Right renal pelvis (tissue), 4 donors: ENCODE measurements around the gene RAB10. TPM values are rescaled to one million over a fixed set of nuclear protein-coding genes. Genes with fewer than 3 reads are reported as not detected.
"Not testable (repeated sequence)": the region's sequence is repeated elsewhere in the genome, so short reads cannot be mapped to it uniquely, and the experiment has no call there.

Experiments
- DNase-seq, 4 donors: peaks; one replicate each; pipeline ENCODE4 v3.0.0-alpha.2; 2013; ENCODE audit warnings: low read depth in 4 of 4, low spot score in 3 of 4, missing footprints in 1 of 4
- polyA plus RNA-seq, 4 donors: library from polyadenylated mRNA; unstranded; fragments of 120-200 nt; gene quantifications; one replicate each; pipeline ENCODE4 v1.2.1, GENCODE V29; 2013; ENCODE audit not compliant: insufficient read length in 4 of 4

Gene RAB10
- polyA plus RNA-seq, 4 donors, result 127 to 150 (median 149) TPM

DNA sequence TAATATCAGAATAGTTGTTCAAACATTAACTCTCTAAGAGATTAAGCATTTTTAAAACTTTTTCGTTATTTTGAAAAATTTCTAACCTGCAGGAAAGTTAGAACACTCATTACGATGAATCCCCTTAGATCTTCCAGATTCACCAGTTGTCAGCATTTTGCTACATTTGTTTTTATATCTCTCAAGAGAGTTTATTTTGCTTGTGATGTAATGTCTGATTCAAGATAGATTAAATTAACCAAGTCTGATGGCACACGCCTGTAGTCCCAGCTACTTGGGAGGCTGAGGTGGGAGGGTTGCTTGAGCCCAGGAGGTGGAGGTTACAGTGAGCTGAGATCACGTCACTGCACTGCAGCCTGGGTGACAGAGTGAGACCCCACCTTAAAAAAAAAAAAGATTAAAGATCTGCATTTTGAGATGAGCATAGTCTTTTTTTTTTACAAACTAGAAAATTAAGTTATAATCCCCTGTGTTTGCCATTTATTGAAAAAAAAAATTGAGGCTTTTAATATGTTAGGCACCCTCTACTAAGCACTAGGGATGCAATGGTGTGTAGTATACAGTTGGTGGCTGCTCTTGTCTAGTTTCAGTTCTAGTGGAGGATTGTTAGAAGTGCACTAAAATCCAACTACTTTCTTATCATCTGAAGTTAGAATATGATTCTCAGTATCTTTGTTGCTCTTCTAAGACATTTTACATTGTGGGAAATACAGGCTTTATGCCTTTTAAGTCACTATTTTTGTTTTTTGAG is 20.9 kb downstream of the RAB10 start:
- DNase-seq, result no peak

DNA sequence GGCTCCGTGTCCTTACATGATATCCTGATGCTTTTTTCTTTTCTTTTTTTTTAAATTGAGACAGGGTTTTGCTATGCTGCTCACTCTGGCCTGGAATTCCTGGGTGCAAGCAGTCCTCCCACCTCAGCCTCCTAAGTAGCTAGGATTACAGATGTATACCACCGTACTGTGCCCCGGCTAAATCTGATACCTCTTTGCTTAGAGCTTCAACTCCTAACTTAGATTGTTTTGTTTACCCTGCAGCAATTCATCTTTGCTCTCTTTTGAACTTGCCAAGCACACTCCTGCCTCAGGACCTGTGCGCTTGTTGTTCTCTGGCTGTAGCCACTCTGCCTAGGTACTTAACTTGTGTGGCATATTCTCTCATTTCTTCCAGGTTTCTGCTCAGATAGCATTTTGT is 24.5 kb downstream of the RAB10 start:
- no peak for DNase-seq

DNA sequence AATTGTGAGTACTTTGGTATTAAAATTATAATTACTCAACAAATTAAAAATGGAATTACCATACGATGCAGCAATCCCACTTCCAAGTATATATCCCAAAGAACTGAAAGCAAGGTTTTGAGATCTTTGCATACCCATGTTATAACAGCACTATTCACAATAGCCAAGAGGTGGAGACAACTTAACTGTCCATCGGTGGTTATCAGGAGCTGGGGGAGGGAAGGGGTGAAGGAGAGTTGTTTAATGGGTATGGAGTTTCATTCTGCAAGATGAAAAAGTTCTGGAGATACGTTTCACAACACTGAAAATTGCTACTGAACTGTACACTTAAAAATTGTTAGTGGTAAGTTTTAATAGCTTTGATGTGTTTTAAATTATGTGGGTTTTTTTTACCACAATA is 25.7 kb downstream of the RAB10 start:
- DNase-seq, result no peak

DNA sequence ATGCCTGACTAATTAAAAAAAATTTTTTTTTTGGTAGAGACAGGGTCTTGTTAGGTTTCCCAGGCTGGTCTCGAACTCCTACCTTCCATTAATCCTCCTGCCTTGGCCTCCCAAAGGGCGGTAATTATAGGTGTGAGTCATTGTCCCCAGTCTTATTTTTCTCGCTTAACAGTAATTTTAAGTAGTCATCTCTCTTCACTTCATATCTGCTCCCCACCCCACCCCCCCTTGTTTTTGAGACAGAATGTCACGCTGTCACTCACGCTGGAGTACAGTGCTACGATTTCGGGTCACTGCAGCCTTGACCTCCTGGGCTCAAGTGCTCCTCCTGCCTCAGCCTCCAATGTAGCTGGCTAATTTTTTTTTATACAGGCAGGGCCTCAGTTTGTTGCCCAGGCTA is 27.7 kb downstream of the RAB10 start:
- no peak for DNase-seq

DNA sequence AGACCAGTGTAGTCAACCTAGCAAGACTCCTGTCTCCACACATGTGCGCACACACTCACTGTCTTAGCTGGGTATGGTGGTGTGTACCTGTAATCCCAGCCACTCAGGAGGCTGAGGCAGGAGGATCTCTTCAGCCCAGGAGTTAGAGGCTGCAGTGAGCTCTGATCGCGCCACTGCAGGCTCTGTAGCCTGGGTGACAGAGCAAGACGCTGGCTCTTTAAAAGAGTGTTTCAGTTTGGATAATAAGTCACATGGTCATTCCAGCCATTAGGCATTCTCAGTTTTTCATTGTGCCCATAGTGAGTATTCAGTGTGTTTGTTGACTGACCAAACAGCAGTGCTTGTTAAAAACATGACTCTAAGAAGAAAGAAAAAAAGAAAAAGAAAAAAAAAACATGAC is 31.0 kb downstream of the RAB10 start:
- DNase-seq, result no peak

DNA sequence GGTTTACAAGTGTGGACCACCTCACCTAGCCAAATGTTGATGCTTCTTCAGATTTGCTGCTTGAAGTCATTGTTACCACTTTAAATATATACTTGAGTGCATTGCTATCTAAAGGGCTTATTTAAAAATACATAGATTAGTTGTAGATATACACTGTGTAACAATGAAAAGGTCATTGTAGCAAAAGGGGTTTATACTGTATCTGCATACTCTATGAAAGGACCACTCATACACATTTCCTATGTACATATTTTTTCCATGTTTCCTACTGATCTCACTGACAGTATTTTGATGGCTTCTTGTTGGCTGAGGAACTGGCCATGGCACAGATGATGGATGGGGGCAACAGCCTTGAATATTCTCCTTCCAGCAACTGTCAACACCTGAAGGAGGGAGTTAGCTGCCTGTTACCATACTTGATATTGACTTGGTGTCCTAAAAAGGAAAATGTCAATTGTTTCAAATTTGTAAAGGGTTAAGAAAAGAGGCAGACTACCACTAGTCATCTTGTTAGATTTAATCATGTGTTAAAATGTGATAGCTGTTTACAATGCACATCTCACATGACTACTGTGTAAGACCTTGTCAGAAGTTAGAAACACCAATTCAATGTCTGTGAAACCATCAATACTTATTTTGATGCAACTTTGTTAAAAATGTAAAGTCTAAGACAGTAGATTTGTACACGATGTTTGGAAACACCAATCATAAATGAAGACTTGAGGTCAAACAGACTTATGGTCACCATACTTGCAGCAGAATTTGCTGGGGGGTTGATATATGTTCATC is 33.5 kb downstream of the RAB10 start:
- DNase-seq, result no peak

DNA sequence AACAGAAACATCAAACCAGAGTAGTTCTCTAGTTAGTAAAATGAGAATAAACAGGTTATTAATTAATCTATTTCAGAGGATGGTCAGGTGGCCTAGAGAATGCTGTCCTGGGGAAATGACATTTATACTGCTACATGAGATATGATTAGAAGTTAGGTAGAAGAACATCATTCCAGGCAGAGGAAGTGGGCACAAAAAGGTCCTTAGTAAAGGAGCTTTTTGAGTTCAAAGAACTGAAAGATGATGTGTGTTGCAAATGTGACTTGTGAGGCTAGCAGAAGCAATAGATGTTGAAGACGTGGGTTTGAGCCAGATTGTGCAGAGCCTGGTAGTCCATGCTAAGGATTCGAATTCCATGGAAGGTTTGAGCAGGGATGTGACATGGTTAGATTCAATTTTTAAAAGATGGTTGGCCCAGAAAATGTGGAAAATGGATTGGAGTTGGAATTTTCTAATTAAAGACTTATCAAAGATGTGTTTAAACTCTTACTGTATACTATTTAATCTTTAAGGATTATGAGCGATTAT is 34.2 kb downstream of the RAB10 start:
- no peak for DNase-seq

DNA sequence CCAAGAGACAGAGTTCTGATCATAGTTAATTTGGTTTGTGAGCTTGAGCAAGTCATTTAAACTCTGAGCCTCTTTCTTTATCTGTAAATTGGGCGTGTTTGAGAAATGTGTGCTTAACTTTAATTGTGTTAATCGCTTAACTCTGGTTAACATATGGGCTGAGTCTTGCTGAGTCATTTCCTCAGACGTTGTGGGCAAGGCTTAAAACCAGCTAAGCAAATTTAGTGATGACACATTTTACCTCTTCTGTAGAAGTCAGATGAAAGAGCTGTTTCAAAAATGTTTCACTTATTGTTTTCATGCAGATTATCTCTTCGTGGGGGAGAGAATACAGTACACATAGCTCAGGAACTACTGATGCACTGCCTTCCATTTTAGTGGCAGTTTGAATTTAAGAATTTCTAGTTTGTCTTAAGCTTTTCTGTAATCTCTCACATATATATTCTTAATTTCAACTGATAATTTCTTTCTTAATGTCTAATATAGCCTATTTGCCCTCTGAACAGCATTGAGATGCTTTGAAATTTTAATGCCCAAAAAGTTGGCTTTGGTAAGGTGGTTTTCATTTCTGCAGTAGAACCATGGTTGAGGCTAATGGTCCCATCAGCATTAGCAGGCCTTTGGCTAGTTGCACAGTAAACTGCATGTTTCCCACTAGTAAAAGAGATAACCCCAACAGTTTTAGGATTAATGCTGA is 34.9 kb downstream of the RAB10 start:
- no peak for DNase-seq

DNA sequence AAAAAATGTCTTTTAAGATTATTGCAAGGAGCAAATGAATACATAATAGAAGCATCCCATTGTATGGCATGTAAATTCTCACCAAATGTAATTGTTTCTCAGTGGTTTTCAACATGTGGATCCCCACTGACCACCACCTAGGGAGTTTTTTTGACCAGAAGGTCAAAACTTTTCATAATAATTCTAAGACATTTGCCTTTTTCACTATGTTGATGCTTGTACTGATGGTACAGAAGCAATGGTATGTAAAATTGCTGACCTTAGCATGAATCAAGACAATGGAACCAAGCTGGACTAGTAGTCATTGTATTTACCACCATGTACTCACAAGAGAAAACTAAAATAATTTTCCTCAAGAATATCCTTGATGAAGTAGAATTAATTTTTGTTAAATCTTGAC is 36.8 kb downstream of the RAB10 start:
- DNase-seq, result no peak

DNA sequence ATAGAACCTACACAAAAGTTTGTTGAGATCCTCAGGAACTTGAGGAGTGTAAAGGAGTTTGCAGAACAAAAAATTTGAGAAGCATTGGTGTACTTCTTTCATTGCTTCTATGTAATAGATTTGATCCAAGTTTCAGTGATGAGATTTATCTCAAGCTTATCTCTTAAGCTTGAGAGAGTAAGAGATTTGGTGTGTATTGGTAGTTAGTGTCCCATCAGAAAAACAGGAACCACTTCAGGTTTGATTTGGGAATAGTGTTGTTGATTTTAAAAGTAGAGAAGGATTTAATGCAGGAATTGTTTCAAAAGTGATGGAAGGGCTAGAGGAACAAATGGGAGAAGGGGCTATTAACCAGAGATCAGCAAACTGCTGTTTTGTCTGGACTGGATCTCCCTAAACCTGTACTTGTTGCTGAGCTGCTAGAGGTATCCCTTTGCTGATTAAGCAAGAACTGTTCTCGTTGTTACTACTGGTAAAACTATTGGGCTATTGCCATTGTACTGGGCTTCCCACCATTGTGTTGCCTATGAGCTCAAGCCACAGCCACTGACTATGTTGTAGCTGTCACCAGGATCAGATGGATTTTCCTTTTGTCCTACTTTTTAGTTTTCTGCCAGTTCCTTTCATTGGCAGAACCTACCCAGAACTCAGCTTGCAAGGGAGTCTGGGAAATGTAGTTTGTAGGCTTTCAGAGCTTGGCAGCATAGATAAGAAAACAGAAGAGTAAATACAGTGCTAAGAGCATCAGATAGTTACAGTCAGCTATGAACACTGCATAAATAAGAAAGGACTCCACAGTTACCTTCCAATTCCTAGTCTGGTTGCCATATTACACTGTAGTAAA is 39.3 kb downstream of the RAB10 start:
- DNase-seq, result no peak

DNA sequence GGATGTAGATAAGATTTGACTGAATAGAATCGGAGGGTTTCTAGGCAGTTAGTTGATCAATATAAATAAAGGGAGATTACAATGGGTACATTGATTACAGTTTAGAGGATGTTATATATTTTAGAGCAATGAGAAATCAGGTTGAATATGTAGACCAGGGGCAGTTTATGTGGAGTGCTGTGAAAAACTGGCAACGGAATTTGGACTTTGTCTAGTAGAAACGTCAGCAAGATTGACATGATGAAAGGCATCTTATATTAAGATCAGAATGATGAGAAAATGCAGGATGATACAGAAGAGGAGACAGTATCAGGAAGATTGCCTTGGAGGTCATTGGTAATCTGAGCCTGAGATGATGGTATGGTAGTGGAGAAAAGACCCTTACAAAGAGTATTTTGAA is 39.9 kb downstream of the RAB10 start:
- DNase-seq, result no peak

DNA sequence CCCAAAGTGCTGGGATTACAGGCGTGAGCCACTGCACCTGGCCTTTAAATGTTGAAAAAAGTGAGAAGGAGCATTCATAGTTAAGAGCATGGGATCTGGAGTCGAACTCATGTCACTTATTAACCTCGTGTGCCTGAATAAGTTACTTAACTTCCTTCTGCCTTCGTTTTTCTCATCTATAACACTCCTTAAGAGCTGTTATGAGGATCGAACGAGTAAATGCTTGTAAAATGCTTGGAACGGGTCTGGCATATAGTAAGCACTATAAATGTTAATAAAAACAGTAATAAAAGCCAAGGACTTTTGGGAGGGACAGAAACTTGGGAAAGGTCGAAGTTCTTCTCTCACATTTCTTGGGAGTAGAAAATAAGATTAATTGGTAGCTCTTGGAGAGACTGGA is 40.8 kb downstream of the RAB10 start:
- DNase-seq, result no peak

DNA sequence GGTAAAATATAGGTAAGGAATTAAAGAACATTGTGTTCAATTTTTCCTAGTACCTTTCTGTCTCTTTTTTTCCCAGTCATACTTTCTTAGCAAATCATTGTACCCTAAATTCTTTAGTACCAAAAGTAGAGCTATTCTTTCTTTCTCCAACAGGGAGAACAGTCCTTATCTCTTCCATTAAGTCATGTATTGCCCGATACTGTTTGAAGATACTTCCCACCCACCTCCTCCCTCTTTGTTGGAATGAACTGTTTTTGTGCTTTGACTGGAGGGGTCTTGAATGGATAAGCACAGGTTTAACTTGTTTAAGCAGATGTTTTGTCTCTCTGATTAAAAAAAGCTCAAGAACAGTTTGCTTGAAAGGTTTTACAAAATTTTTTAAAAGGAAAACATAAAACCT is 41.3 kb downstream of the RAB10 start:
- no peak for DNase-seq

DNA sequence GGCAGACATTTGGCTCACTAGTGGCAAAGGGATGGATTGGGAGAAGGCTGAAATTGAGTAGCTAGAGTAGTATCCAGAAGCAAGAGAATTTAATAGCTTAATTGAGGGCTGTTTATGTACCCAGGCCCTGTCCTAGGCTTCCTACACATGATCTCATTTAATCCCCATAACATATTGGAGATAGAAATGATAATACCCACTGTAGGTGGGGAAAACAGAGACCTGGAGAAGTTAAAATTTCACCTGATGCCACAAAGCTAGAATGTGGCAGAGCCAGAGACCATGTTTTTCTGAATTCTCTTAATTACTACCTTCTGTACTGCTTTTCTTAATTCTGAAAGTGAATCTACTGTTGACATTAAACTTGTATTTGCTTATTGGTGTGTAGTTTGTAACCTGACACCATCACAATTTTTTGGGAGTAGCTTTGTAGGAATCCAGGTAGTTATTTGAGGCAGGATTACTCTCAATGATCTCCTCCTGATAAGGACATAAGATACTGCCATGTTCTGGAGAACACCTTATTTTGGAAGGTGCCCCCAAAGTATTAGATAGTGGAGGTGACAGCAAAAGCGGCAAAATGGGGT is 42.2 kb downstream of the RAB10 start:
- DNase-seq, result no peak

DNA sequence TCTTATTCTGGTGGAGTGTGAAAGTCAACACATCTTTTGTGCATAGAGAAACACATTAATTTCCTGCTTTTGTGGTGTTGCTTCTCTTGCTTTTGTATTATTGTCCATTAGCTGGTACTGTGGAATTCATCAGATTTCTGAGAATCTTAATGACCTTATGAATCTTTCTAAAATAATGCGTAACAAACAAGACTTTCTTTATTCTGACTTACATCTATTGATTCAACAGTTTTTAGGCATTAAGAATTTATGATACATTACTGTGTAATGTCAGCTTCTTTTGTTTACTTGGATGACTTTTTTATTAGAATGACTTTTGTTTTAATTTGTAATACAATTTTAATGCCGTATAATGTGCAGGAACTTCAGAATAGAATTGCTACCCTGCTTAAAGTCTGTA is 43.4 kb downstream of the RAB10 start:
- DNase-seq, result no peak

DNA sequence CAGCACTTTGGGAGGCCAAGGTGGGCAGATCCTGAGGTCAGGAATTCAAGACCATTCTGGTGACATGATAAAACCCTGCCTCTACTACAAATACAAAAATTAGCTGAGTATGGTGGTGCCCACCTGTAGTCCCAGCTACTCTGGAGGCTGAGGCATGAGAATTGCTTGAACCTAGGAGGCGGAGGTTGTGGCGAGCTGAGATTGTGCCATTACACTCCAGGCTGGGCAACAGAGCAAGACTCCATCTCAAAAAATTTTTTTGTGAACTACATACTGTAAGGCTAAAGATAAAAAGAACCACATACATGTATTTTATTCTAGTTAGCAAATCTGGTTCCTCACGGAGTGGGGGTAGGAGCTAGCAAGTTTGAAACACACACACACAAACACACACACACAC is 45.1 kb downstream of the RAB10 start:
- no peak for DNase-seq

DNA sequence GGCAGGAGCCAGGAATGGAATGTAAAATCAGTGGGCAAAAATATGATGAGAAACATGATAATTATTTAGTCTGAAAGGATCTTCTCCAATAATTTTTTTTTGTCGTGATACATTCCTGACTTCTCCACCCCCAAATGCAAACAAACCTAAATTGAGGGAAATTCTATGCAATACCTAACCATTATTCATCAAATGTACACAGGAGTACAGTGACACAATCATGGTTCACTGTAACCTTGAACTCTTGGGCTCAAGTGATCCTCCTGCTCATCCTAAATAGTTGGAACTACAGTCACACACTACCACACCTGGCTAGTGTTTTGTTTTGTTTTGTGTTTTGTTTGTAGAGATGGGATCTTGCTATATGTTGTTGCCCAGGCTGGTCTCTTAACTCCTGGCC is 46.5 kb downstream of the RAB10 start:
- DNase-seq, result no peak

DNA sequence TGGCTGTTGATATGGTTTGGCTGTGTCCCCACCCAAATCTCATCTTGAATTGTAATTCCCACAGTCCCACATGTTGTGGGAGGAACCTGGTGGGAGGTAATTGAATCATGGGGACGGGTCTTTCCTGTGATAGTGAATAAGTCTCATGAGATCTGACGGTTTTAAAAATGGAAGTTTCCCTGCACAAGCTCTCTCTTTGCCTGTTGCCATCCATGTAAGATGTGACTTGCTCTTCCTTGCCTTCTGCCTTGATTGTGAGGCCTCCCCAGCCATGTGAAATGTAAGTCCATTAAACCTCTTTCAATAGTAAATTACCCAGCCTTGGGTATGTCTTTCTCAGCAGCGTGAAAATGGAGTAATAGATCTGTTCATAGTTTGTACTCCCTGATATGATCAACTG is 47.0 kb downstream of the RAB10 start:
- DNase-seq, result not testable (repeated sequence)

DNA sequence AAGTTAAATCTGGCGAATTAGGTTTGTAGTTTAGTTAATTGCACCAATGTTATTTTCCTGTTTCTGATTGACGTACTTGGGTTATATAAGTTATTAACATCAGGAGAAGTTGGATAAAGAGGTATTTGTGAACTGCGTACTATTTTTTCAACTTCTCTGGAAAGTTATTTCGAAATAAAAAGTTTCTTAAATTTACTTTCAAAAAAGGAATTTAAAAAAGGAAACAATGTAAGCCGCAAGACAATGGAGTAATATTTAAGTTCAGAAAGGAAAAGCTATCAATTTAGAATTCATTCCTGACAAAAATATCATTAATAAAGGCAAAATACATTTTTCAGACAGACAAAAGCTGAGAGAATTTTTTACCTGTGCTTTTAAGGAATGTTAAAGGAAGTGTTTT is 47.7 kb downstream of the RAB10 start:
- DNase-seq, result no peak

DNA sequence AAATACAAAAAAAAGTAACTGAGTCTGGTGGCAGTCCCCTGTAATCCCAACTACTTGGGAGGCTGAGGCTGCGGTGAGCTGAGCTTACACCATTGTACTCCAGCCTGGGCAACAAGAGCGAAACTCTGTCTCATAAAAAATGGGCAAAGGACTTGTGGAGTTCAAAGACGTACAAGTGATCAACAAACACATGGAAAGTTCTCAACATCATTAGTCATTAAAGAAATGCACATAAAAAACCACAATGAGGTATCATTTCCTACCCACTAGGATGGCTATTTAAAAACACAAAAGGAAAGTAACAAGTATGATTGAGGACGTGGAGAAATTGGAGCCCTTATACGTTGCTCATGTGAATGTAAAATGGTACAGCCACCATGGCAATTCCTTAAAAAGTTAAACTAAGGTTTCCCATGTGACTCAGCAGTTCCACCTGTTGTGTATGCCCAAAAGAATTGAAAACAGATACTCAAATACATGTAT is 52.3 kb downstream of the RAB10 start:
- no peak for DNase-seq
